Neural progenitor cell (in vitro differentiated cells): ENCODE results near the gene ARHGEF40. TPM values are rescaled to one million over a fixed set of nuclear protein-coding genes. Genes with fewer than 3 reads are reported as not detected.

Experiments used
- DNase-seq: peaks from one replicate; pipeline ENCODE4 v3.0.0-alpha.2; 2016; ENCODE audit warnings: low spot score
- H2AFZ ChIP-seq: fragments of 200-600 bp; sonication (generic); replicated peaks from 2 replicates; pipeline ENCODE4 v1.6.1; 2016; ENCODE audit warnings: antibody characterized with exemption
- H3F3A ChIP-seq: fragments of 200-600 bp; sonication (generic); 2 replicates; pipeline ENCODE4 v1.6.1; 2016; ENCODE audit warnings: antibody characterized with exemption, low read depth
- H3K27ac ChIP-seq: fragments of 200-600 bp; sonication (generic); 2 replicates; pipeline ENCODE4 v1.5.1; 2016; ENCODE audit warnings: mild to moderate bottlenecking
- H3K27me3 ChIP-seq: fragments of 200-600 bp; sonication (generic); 2 replicates; pipeline ENCODE4 v1.6.1; 2016; ENCODE audit warnings: mild to moderate bottlenecking, moderate library complexity
- H3K36me3 ChIP-seq: fragments of 200-600 bp; sonication (generic); 2 replicates; pipeline ENCODE4 v1.5.1; 2016
- H3K4me1 ChIP-seq: fragments of 200-600 bp; sonication (generic); 2 replicates; pipeline ENCODE4 v1.6.1; 2016; ENCODE audit warnings: mixed run types
- H3K4me2 ChIP-seq: fragments of 200-600 bp; sonication (generic); 2 replicates; pipeline ENCODE4 v1.6.1; 2016
- H3K4me3 ChIP-seq: fragments of 200-600 bp; sonication (generic); 2 replicates; pipeline ENCODE4 v1.5.1; 2016
- H3K79me2 ChIP-seq: fragments of 200-600 bp; sonication (generic); 2 replicates; pipeline ENCODE4 v1.6.1; 2016; ENCODE audit warnings: low read depth
- H3K9ac ChIP-seq: fragments of 200-600 bp; sonication (generic); 2 replicates; pipeline ENCODE4 v1.6.1; 2016
- H3K9me3 ChIP-seq: fragments of 200-600 bp; sonication (generic); 2 replicates; pipeline ENCODE4 v1.5.1; 2016; ENCODE audit warnings: low read depth
- H4K20me1 ChIP-seq: fragments of 200-600 bp; sonication (generic); 2 replicates; pipeline ENCODE4 v1.6.1; 2016; ENCODE audit warnings: low read depth
- H3K27ac Mint-ChIP-seq: 3 replicates; pipeline ENCODE4 v1.8.0; 2021; ENCODE audit warnings: mixed read lengths
- H3K27me3 Mint-ChIP-seq: 2 replicates; pipeline ENCODE4 v1.8.0; 2022; ENCODE audit warnings: low read depth, mild to moderate bottlenecking, inconsistent platforms, moderate library complexity, mixed read lengths; ENCODE audit not compliant: insufficient read depth
- H3K36me3 Mint-ChIP-seq: 3 replicates; pipeline ENCODE4 v1.8.0; 2021; ENCODE audit warnings: mixed read lengths
- H3K4me1 Mint-ChIP-seq: 3 replicates; pipeline ENCODE4 v1.8.0; 2021; ENCODE audit warnings: mixed read lengths
- H3K4me3 Mint-ChIP-seq: 3 replicates; pipeline ENCODE4 v1.8.0; 2021; ENCODE audit warnings: mild to moderate bottlenecking, moderate library complexity, mixed read lengths
- H3K9me3 Mint-ChIP-seq: 3 replicates; pipeline ENCODE4 v1.8.0; 2020; ENCODE audit warnings: mixed read lengths
- CTCF ChIP-seq: fragments of 200-600 bp; sonication (generic); IDR thresholded peaks from 2 replicates; pipeline ENCODE4 v1.5.1; 2017; ENCODE audit warnings: antibody characterized with exemption, mild to moderate bottlenecking
- EZH2 ChIP-seq: fragments of 200-600 bp; sonication (generic); IDR thresholded peaks from 2 replicates; pipeline ENCODE4 v1.6.1; 2017; ENCODE audit warnings: antibody characterized with exemption, mild to moderate bottlenecking, moderate library complexity
- EZH2phosphoT487 ChIP-seq: fragments of 200-600 bp; sonication (generic); IDR thresholded peaks from 2 replicates; pipeline ENCODE4 v1.6.1; 2017; ENCODE audit warnings: antibody characterized with exemption
- total RNA-seq: library from RNA; depleted of rRNA; stranded (reverse); fragments of >200 nt; gene quantifications from 2 replicates; pipeline ENCODE4 v1.2.3, GENCODE V29; 2015; ENCODE audit warnings: low replicate concordance

ARHGEF40 gene
- total RNA-seq, 1 donor from 2014 or later = 15.0 TPM

- Histone ChIP-seq H3K4me1 (peaks cover 10% of the 10 kb centered on the region), H3K27ac (peak overlapping the region; percentile 32)
Observed at GRCh38 chr14:21069388-21070082, 569 bp upstream of the ARHGEF40 start.

GRCh38 chr14:21070610-21071224 is 613 bp downstream of the ARHGEF40 start:
- Histone ChIP-seq H3K4me2 (peak overlapping the region; percentile 92), H3K9me3 (no peaks in the 10 kb centered on the region), H3K79me2 (peaks cover 23% of the 10 kb centered on the region), H3K36me3 (no peaks in the 10 kb centered on the region), H3K9ac (no peak overlapping the region), H3K27ac (peak overlapping the region; percentile 68), H3K4me1 (peaks cover 10% of the 10 kb centered on the region), H2AFZ (no peak overlapping the region), H4K20me1 (peaks cover 13% of the 10 kb centered on the region), H3K27me3 (peaks cover 7% of the 10 kb centered on the region), H3F3A (peaks cover 45% of the 10 kb centered on the region), H3K4me3 (peak overlapping the region; percentile 75)
- peak overlapping the region; percentile 97 for H3K27ac Mint-ChIP-seq
- H3K36me3 Mint-ChIP-seq = peaks cover 22% of the 10 kb centered on the region
- H3K27me3 Mint-ChIP-seq = peaks cover 9% of the 10 kb centered on the region
- H3K4me3 Mint-ChIP-seq = peak overlapping the region; percentile 97
- TF ChIP-seq EZH2phosphoT487 = no peak
- no peak for TF ChIP-seq EZH2
- TF ChIP-seq CTCF = peak; percentile 37
- peak; percentile 89 for DNase-seq
- H3K4me1 Mint-ChIP-seq = peaks cover 35% of the 10 kb centered on the region
- H3K9me3 Mint-ChIP-seq = no peaks in the 10 kb centered on the region

More at GRCh38 chr14:21069388-21070082, 569 bp upstream of the ARHGEF40 start:
- peak overlapping the region; percentile 93 for H3K4me3 Mint-ChIP-seq
- H3K27me3 Mint-ChIP-seq = peaks cover 9% of the 10 kb centered on the region
- H2AFZ ChIP-seq = peak overlapping the region; percentile 38
- DNase-seq = peak; percentile 84
- H3K79me2 ChIP-seq = peaks cover 23% of the 10 kb centered on the region
- H3F3A ChIP-seq = peaks cover 45% of the 10 kb centered on the region
- no peak for TF ChIP-seq CTCF
- peak overlapping the region; percentile 75 for H3K4me3 ChIP-seq
- H3K4me2 ChIP-seq = peak overlapping the region; percentile 92
- H3K36me3 Mint-ChIP-seq = peaks cover 15% of the 10 kb centered on the region
- no peaks in the 10 kb centered on the region for H3K36me3 ChIP-seq
- H3K9me3 ChIP-seq = no peaks in the 10 kb centered on the region
- peak overlapping the region; percentile 98 for H3K27ac Mint-ChIP-seq
- peak overlapping the region; percentile 51 for H3K9ac ChIP-seq
- H3K27me3 ChIP-seq = peaks cover 7% of the 10 kb centered on the region
- peaks cover 13% of the 10 kb centered on the region for H4K20me1 ChIP-seq
- no peaks in the 10 kb centered on the region for H3K9me3 Mint-ChIP-seq
- H3K4me1 Mint-ChIP-seq = peaks cover 35% of the 10 kb centered on the region

GRCh38 chr14:21071225-21072030 is 1.3 kb downstream of the ARHGEF40 start:
- Mint-ChIP-seq H3K9me3 (no peaks in the 10 kb centered on the region), H3K27ac (peak overlapping the region; percentile 97), H3K4me1 (peaks cover 35% of the 10 kb centered on the region), H3K4me3 (peak overlapping the region; percentile 97), H3K27me3 (peaks cover 9% of the 10 kb centered on the region), H3K36me3 (peaks cover 29% of the 10 kb centered on the region)
- Histone ChIP-seq H2AFZ (no peak overlapping the region), H3K4me2 (peak overlapping the region; percentile 92), H3K4me3 (peak overlapping the region; percentile 75), H3K4me1 (peaks cover 10% of the 10 kb centered on the region), H3K9me3 (no peaks in the 10 kb centered on the region), H3K9ac (no peak overlapping the region), H4K20me1 (peaks cover 13% of the 10 kb centered on the region), H3K27ac (peak overlapping the region; percentile 68), H3K27me3 (peaks cover 7% of the 10 kb centered on the region), H3F3A (peaks cover 45% of the 10 kb centered on the region), H3K36me3 (no peaks in the 10 kb centered on the region), H3K79me2 (peaks cover 23% of the 10 kb centered on the region)
- peak; percentile 90 for DNase-seq
- no peak for TF ChIP-seq EZH2phosphoT487
- no peak for TF ChIP-seq CTCF
- no peak for TF ChIP-seq EZH2
